GM23338 (cell line): ENCODE data around the gene NID2. TPM values are rescaled to one million over a fixed set of nuclear protein-coding genes. Genes with fewer than 3 reads are reported as not detected.
A peak's percentile ranks its signal among the peaks of the same experiment; 100 is the strongest.

ENCODE experiments used
- ATAC-seq: fragments of 200-7000 bp; cut with Tn5 transposase; 3 replicates; pipeline ENCODE4 v1.9.1; 2020
- DNase-seq: peaks from one replicate; pipeline ENCODE4 v3.0.0-alpha.2; 2015; ENCODE audit warnings: low spot score
- H2AFZ ChIP-seq: fragments of 200-600 bp; sonication (generic); 2 replicates; pipeline ENCODE4 v1.8.0; 2016; ENCODE audit warnings: antibody characterized with exemption, mild to moderate bottlenecking, moderate library complexity
- H3F3A ChIP-seq: fragments of 200-600 bp; sonication (generic); replicated peaks from 2 replicates; pipeline ENCODE4 v1.8.0; 2017; ENCODE audit warnings: antibody characterized with exemption, mixed run types, low read depth
- H3K27ac ChIP-seq: fragments of 200-600 bp; sonication (generic); 2 replicates; pipeline ENCODE4 v1.6.1; 2016; ENCODE audit warnings: low read depth
- H3K27me3 ChIP-seq: fragments of 200-600 bp; sonication (generic); 2 replicates; pipeline ENCODE4 v1.8.0; 2016; ENCODE audit warnings: mild to moderate bottlenecking, mixed run types, moderate library complexity; ENCODE audit not compliant: insufficient read depth
- H3K36me3 ChIP-seq: fragments of 200-600 bp; sonication (generic); 2 replicates; pipeline ENCODE4 v1.8.0; 2016; ENCODE audit warnings: mild to moderate bottlenecking; ENCODE audit not compliant: insufficient read depth
- H3K4me1 ChIP-seq: fragments of 200-600 bp; sonication (generic); 2 replicates; pipeline ENCODE4 v1.8.0; 2016; ENCODE audit warnings: mild to moderate bottlenecking, moderate library complexity; ENCODE audit not compliant: insufficient read depth
- H3K4me2 ChIP-seq: fragments of 200-600 bp; sonication (generic); 2 replicates; pipeline ENCODE4 v1.7.1; 2017; ENCODE audit warnings: mixed run types
- H3K4me3 ChIP-seq: fragments of 200-600 bp; sonication (generic); 2 replicates; pipeline ENCODE4 v1.6.1; 2016; ENCODE audit warnings: mixed run types
- H3K79me2 ChIP-seq: fragments of 200-600 bp; sonication (generic); replicated peaks from 2 replicates; pipeline ENCODE4 v1.8.0; 2017; ENCODE audit warnings: mild to moderate bottlenecking; ENCODE audit not compliant: insufficient read depth
- H3K9me2 ChIP-seq: fragments of 200-600 bp; sonication (generic); 2 replicates; pipeline ENCODE4 v1.8.0; 2017; ENCODE audit not compliant: insufficient read depth
- H4K20me1 ChIP-seq: fragments of 200-600 bp; sonication (generic); replicated peaks from 2 replicates; pipeline ENCODE4 v1.8.0; 2017; ENCODE audit warnings: mild to moderate bottlenecking; ENCODE audit not compliant: insufficient read depth
- H3K27ac Mint-ChIP-seq: 2 replicates; pipeline ENCODE4 v1.8.0; 2020; ENCODE audit warnings: inconsistent platforms, mild to moderate bottlenecking, moderate library complexity, mixed read lengths
- H3K27me3 Mint-ChIP-seq: 3 replicates; pipeline ENCODE4 v1.8.0; 2022; ENCODE audit warnings: low read depth, mild to moderate bottlenecking, moderate library complexity, mixed read lengths, inconsistent platforms; ENCODE audit not compliant: insufficient read depth, poor library complexity
- H3K36me3 Mint-ChIP-seq: 3 replicates; pipeline ENCODE4 v1.8.0; 2021; ENCODE audit warnings: low read depth, mild to moderate bottlenecking, inconsistent platforms, moderate library complexity, mixed read lengths
- H3K4me1 Mint-ChIP-seq: 3 replicates; pipeline ENCODE4 v1.8.0; 2020; ENCODE audit warnings: mild to moderate bottlenecking, inconsistent platforms, mixed read lengths
- H3K4me3 Mint-ChIP-seq: 3 replicates; pipeline ENCODE4 v1.8.0; 2021; ENCODE audit warnings: moderate library complexity, mild to moderate bottlenecking, inconsistent platforms, mixed read lengths
- H3K9me3 Mint-ChIP-seq: 3 replicates; pipeline ENCODE4 v1.8.0; 2020; ENCODE audit warnings: moderate library complexity, mild to moderate bottlenecking, inconsistent platforms, mixed read lengths
- CREB1 ChIP-seq: fragments of 250-450 bp; sonication (Bioruptor Pico); IDR thresholded peaks from 2 replicates; pipeline ENCODE4 v1.5.0; 2020; ENCODE audit warnings: low read depth, mild to moderate bottlenecking, moderate library complexity
- EZH2 ChIP-seq: fragments of 200-600 bp; sonication (generic); IDR thresholded peaks from one replicate; pipeline ENCODE4 v1.8.0; 2017; ENCODE audit warnings: antibody characterized with exemption, mild to moderate bottlenecking, low read depth; ENCODE audit not compliant: unreplicated experiment
- EZH2phosphoT487 ChIP-seq: fragments of 200-600 bp; sonication (generic); IDR thresholded peaks from one replicate; pipeline ENCODE4 v1.8.1; 2018; ENCODE audit warnings: antibody characterized with exemption; ENCODE audit not compliant: unreplicated experiment
- JUNB ChIP-seq: IDR thresholded peaks from one replicate; pipeline ENCODE4 v1.6.1; 2016; ENCODE audit warnings: antibody characterized with exemption; ENCODE audit not compliant: unreplicated experiment
- NANOG ChIP-seq: IDR thresholded peaks from 2 replicates; pipeline ENCODE4 v1.6.1; 2016; ENCODE audit warnings: antibody characterized with exemption, borderline replicate concordance
- POLR2AphosphoS5 ChIP-seq: IDR thresholded peaks from 2 replicates; pipeline ENCODE4 v1.6.1; 2016; ENCODE audit warnings: antibody characterized with exemption, low read depth
- STAT1 ChIP-seq: IDR thresholded peaks from one replicate; pipeline ENCODE4 v1.6.1; 2016; ENCODE audit warnings: antibody characterized with exemption; ENCODE audit not compliant: unreplicated experiment
- ZNF114 ChIP-seq: fragments of 250-450 bp; sonication (Bioruptor Pico); IDR thresholded peaks from 2 replicates; pipeline ENCODE4 v1.5.0; 2020; ENCODE audit warnings: mild to moderate bottlenecking, moderate library complexity
- ZNF331 ChIP-seq: fragments of 250-450 bp; sonication (Bioruptor Pico); IDR thresholded peaks from 2 replicates; pipeline ENCODE4 v1.5.0; 2020; ENCODE audit warnings: low read depth, mild to moderate bottlenecking, moderate library complexity
- polyA plus RNA-seq: library from polyadenylated mRNA; unstranded; fragments of >200 nt; fragmentation: Nextera tagmentation; extraction: Ambion mirVana; gene quantifications from 2 replicates; pipeline ENCODE4 v1.2.1, GENCODE V29; 2016
- total RNA-seq: library from RNA; depleted of rRNA; stranded (reverse); fragments of >200 nt; shearing (Covaris generic); gene quantifications from 2 replicates; pipeline ENCODE4 v1.2.3, GENCODE V29; 2014
- TF ChIP-seq, protein P1 (sequence below): fragments of 250-450 bp; sonication (Bioruptor Pico); IDR thresholded peaks from 2 replicates; pipeline ENCODE4 v1.5.0; 2020; ENCODE audit warnings: mild to moderate bottlenecking, moderate library complexity
- TF ChIP-seq, protein P2 (sequence below), 2 experiments: fragments of 200-600 bp in 1 of 2; sonication (generic) in 1 of 2; conservative IDR thresholded peaks; 2 replicates each; pipeline versions ENCODE4 v1.5.1 to v1.6.1; 2016 to 2017; ENCODE audit warnings: antibody characterized with exemption in 2 of 2, low read depth in 2 of 2, mild to moderate bottlenecking in 2 of 2, moderate library complexity in 1 of 2
- TF ChIP-seq, protein P3 (sequence below): IDR thresholded peaks from 2 replicates; pipeline ENCODE4 v1.6.1; 2016; ENCODE audit warnings: antibody characterized with exemption
- TF ChIP-seq, protein P4 (sequence below): IDR thresholded peaks from one replicate; pipeline ENCODE4 v1.6.1; 2018; ENCODE audit warnings: antibody characterized with exemption; ENCODE audit not compliant: unreplicated experiment

NID2 gene
- total and polyA plus RNA-seq, 2 experiments from 2014 or later = 4.3 to 10.4 TPM

DNA sequence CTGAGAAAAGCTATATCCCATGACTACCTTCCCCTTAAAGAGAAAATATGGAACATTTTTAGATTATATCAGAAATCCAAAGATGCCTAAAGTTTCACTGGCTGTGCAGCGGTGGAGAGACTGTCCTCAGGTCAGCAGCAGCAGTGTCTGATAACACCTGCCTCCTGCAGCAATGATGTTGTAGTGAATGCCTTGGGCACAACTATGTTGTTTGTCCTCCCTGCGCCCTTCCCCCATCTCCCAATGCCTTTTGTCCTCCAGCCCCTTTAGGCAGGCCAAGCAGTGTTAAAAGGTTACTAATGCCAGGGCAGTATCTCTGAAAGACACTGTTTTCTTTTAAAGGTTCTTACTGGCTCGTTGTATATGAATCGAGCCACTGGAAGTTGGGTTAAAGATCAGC, 66.3 kb downstream of the NID2 start:
- Histone ChIP-seq H3K4me3 (no peak overlapping the region), H3K4me2 (no peak overlapping the region), H3K4me1 (peaks cover 19% of the 10 kb centered on the region), H4K20me1 (no peaks in the 10 kb centered on the region; the same call in 1 of the 2 replicates), H3K79me2 (peaks cover 16% of the 10 kb centered on the region), H3K36me3 (peaks cover 60% of the 10 kb centered on the region), H3F3A (no peaks in the 10 kb centered on the region), H3K9me2 (no peaks in the 10 kb centered on the region), H2AFZ (no peak overlapping the region), H3K27ac (no peak overlapping the region), H3K27me3 (no peaks in the 10 kb centered on the region)
- Mint-ChIP-seq H3K27me3 (peaks cover 3% of the 10 kb centered on the region), H3K4me1 (peaks cover 7% of the 10 kb centered on the region; the same call in 2 of the 3 replicates), H3K4me3 (no peak overlapping the region), H3K27ac (no peak overlapping the region), H3K9me3 (no peaks in the 10 kb centered on the region), H3K36me3 (peaks cover 83% of the 10 kb centered on the region)
- DNase-seq (peak; percentile 24), ATAC-seq (peak; percentile 71)
- TF ChIP-seq CREB1 (CRISPR knock-in tag) = no peak
- TF ChIP-seq ZNF331 (CRISPR knock-in tag) = no peak
- no peak for TF ChIP-seq STAT1
- TF ChIP-seq JUNB = no peak
- TF ChIP-seq EZH2phosphoT487 = no peak
- TF ChIP-seq, protein P1, sequence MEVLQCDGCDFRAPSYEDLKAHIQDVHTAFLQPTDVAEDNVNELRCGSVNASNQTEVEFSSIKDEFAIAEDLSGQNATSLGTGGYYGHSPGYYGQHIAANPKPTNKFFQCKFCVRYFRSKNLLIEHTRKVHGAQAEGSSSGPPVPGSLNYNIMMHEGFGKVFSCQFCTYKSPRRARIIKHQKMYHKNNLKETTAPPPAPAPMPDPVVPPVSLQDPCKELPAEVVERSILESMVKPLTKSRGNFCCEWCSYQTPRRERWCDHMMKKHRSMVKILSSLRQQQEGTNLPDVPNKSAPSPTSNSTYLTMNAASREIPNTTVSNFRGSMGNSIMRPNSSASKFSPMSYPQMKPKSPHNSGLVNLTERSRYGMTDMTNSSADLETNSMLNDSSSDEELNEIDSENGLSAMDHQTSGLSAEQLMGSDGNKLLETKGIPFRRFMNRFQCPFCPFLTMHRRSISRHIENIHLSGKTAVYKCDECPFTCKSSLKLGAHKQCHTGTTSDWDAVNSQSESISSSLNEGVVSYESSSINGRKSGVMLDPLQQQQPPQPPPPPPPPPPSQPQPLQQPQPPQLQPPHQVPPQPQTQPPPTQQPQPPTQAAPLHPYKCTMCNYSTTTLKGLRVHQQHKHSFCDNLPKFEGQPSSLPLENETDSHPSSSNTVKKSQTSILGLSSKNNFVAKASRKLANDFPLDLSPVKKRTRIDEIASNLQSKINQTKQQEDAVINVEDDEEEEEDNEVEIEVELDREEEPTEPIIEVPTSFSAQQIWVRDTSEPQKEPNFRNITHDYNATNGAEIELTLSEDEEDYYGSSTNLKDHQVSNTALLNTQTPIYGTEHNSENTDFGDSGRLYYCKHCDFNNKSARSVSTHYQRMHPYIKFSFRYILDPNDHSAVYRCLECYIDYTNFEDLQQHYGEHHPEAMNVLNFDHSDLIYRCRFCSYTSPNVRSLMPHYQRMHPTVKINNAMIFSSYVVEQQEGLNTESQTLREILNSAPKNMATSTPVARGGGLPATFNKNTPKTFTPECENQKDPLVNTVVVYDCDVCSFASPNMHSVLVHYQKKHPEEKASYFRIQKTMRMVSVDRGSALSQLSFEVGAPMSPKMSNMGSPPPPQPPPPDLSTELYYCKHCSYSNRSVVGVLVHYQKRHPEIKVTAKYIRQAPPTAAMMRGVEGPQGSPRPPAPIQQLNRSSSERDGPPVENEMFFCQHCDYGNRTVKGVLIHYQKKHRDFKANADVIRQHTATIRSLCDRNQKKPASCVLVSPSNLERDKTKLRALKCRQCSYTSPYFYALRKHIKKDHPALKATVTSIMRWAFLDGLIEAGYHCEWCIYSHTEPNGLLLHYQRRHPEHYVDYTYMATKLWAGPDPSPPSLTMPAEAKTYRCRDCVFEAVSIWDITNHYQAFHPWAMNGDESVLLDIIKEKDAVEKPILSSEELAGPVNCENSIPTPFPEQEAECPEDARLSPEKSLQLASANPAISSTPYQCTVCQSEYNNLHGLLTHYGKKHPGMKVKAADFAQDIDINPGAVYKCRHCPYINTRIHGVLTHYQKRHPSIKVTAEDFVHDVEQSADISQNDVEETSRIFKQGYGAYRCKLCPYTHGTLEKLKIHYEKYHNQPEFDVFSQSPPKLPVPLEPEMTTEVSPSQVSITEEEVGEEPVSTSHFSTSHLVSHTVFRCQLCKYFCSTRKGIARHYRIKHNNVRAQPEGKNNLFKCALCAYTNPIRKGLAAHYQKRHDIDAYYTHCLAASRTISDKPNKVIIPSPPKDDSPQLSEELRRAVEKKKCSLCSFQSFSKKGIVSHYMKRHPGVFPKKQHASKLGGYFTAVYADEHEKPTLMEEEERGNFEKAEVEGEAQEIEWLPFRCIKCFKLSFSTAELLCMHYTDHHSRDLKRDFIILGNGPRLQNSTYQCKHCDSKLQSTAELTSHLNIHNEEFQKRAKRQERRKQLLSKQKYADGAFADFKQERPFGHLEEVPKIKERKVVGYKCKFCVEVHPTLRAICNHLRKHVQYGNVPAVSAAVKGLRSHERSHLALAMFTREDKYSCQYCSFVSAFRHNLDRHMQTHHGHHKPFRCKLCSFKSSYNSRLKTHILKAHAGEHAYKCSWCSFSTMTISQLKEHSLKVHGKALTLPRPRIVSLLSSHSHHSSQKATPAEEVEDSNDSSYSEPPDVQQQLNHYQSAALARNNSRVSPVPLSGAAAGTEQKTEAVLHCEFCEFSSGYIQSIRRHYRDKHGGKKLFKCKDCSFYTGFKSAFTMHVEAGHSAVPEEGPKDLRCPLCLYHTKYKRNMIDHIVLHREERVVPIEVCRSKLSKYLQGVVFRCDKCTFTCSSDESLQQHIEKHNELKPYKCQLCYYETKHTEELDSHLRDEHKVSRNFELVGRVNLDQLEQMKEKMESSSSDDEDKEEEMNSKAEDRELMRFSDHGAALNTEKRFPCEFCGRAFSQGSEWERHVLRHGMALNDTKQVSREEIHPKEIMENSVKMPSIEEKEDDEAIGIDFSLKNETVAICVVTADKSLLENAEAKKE (CRISPR knock-in tag) = no peak
- TF ChIP-seq POLR2AphosphoS5 = no peak
- no peak for TF ChIP-seq ZNF114 (CRISPR knock-in tag)
- TF ChIP-seq, protein P2, sequence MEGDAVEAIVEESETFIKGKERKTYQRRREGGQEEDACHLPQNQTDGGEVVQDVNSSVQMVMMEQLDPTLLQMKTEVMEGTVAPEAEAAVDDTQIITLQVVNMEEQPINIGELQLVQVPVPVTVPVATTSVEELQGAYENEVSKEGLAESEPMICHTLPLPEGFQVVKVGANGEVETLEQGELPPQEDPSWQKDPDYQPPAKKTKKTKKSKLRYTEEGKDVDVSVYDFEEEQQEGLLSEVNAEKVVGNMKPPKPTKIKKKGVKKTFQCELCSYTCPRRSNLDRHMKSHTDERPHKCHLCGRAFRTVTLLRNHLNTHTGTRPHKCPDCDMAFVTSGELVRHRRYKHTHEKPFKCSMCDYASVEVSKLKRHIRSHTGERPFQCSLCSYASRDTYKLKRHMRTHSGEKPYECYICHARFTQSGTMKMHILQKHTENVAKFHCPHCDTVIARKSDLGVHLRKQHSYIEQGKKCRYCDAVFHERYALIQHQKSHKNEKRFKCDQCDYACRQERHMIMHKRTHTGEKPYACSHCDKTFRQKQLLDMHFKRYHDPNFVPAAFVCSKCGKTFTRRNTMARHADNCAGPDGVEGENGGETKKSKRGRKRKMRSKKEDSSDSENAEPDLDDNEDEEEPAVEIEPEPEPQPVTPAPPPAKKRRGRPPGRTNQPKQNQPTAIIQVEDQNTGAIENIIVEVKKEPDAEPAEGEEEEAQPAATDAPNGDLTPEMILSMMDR (conservative IDR thresholded peaks at IDR 0.05; ENCODE audit: low read depth in 2 of 2) = no peak
- TF ChIP-seq EZH2 = no peak
- no peak for TF ChIP-seq NANOG
- TF ChIP-seq, protein P3, sequence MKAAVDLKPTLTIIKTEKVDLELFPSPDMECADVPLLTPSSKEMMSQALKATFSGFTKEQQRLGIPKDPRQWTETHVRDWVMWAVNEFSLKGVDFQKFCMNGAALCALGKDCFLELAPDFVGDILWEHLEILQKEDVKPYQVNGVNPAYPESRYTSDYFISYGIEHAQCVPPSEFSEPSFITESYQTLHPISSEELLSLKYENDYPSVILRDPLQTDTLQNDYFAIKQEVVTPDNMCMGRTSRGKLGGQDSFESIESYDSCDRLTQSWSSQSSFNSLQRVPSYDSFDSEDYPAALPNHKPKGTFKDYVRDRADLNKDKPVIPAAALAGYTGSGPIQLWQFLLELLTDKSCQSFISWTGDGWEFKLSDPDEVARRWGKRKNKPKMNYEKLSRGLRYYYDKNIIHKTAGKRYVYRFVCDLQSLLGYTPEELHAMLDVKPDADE = no peak
- TF ChIP-seq, protein P4, sequence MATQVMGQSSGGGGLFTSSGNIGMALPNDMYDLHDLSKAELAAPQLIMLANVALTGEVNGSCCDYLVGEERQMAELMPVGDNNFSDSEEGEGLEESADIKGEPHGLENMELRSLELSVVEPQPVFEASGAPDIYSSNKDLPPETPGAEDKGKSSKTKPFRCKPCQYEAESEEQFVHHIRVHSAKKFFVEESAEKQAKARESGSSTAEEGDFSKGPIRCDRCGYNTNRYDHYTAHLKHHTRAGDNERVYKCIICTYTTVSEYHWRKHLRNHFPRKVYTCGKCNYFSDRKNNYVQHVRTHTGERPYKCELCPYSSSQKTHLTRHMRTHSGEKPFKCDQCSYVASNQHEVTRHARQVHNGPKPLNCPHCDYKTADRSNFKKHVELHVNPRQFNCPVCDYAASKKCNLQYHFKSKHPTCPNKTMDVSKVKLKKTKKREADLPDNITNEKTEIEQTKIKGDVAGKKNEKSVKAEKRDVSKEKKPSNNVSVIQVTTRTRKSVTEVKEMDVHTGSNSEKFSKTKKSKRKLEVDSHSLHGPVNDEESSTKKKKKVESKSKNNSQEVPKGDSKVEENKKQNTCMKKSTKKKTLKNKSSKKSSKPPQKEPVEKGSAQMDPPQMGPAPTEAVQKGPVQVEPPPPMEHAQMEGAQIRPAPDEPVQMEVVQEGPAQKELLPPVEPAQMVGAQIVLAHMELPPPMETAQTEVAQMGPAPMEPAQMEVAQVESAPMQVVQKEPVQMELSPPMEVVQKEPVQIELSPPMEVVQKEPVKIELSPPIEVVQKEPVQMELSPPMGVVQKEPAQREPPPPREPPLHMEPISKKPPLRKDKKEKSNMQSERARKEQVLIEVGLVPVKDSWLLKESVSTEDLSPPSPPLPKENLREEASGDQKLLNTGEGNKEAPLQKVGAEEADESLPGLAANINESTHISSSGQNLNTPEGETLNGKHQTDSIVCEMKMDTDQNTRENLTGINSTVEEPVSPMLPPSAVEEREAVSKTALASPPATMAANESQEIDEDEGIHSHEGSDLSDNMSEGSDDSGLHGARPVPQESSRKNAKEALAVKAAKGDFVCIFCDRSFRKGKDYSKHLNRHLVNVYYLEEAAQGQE = no peak
